Liver (tissue), 9 donors: ENCODE data around the gene HMGA1. TPM values are rescaled to one million over a fixed set of nuclear protein-coding genes. Genes with fewer than 3 reads are reported as not detected.

Experiments
- DNase-seq: peaks from one replicate; pipeline ENCODE4 v3.0.0-alpha.2; 2017; ENCODE audit warnings: low spot score
- H3K27ac ChIP-seq, 2 donors: one replicate each; pipeline ENCODE4 v1.7.0; 2013; ENCODE audit warnings: inconsistent platforms in 2 of 2, low read length in 2 of 2, control low read depth in 1 of 2, low read depth in 1 of 2, mild to moderate bottlenecking in 1 of 2
- H3K27me3 ChIP-seq, 4 donors: one replicate each; pipeline versions ENCODE4 v1.6.1 to v1.7.0; 2013; ENCODE audit warnings: low read length in 3 of 4, inconsistent platforms in 1 of 4, mild to moderate bottlenecking in 1 of 4, moderate library complexity in 1 of 4; ENCODE audit not compliant: control insufficient read depth in 4 of 4, insufficient read depth in 4 of 4
- H3K36me3 ChIP-seq, 4 donors: one replicate each; pipeline versions ENCODE4 v1.6.1 to v1.7.0; 2013; ENCODE audit warnings: low read length in 3 of 4, mild to moderate bottlenecking in 3 of 4, low read depth in 1 of 4, moderate library complexity in 1 of 4; ENCODE audit not compliant: control insufficient read depth in 4 of 4, insufficient read depth in 3 of 4
- H3K4me1 ChIP-seq, 4 donors: one replicate each; pipeline versions ENCODE4 v1.6.1 to v1.7.0; 2013; ENCODE audit warnings: low read length in 3 of 4, mild to moderate bottlenecking in 3 of 4, moderate library complexity in 1 of 4; ENCODE audit not compliant: control insufficient read depth in 4 of 4, insufficient read depth in 4 of 4
- H3K4me3 ChIP-seq, 3 donors: one replicate each; pipeline versions ENCODE4 v1.6.1 to v1.7.0; 2013; ENCODE audit warnings: low read length in 3 of 3, control low read depth in 1 of 3, low read depth in 1 of 3, mild to moderate bottlenecking in 1 of 3
- H3K9ac ChIP-seq, 2 donors: one replicate each; pipeline ENCODE4 v1.7.0; 2013; ENCODE audit warnings: low read length in 2 of 2, mild to moderate bottlenecking in 2 of 2, moderate library complexity in 2 of 2, control low read depth in 1 of 2, low read depth in 1 of 2
- H3K9me3 ChIP-seq, 4 donors: one replicate each; pipeline versions ENCODE4 v1.6.1 to v1.7.0; 2013; ENCODE audit warnings: low read length in 3 of 4; ENCODE audit not compliant: control insufficient read depth in 4 of 4
- EGR1 ChIP-seq, 2 donors: IDR thresholded peaks; 2 replicates each; pipeline ENCODE4 v1.6.1; 2016 to 2018; ENCODE audit warnings: antibody characterized with exemption in 2 of 2, low read depth in 2 of 2
- HNF4G ChIP-seq: IDR thresholded peaks from 2 replicates; pipeline ENCODE4 v1.6.1; 2016; ENCODE audit warnings: antibody characterized with exemption
- JUND ChIP-seq, 2 donors: IDR thresholded peaks; 2 replicates each; pipeline ENCODE4 v1.6.1; 2016; ENCODE audit warnings: antibody characterized with exemption in 2 of 2
- NR2F2 ChIP-seq: IDR thresholded peaks from 2 replicates; pipeline ENCODE4 v1.6.1; 2016; ENCODE audit warnings: antibody characterized with exemption
- RXRA ChIP-seq, 2 donors: IDR thresholded peaks; 2 replicates each; pipeline ENCODE4 v1.6.1; 2017 to 2018; ENCODE audit warnings: antibody characterized with exemption in 2 of 2, mild to moderate bottlenecking in 1 of 2
- WGBS: extraction: QIAGEN DNeasy Blood & Tissue Kit; methylation state at CpG from one replicate; pipeline ENCODE4 v1.1.7; 2013; 5-methylcytosine and 5-hydroxymethylcytosine counted together
- polyA plus RNA-seq, 2 donors: library from polyadenylated mRNA; stranded (reverse) in 1 of 2; unstranded in 1 of 2; fragments of 200-250 nt in 1 of 2; fragments of >200 nt in 1 of 2; fragmentation: Nextera tagmentation in 1 of 2; extraction: Ambion mirVana in 1 of 2; gene quantifications; one replicate each; pipeline versions ENCODE4 v1.2.1 to v1.2.3, GENCODE V29; 2013 to 2015
- total RNA-seq, 2 donors: library from RNA; depleted of rRNA; stranded (reverse); fragments of >200 nt; gene quantifications; one replicate each; pipeline ENCODE4 v1.2.3, GENCODE V29; 2014
- TF ChIP-seq, protein P1 (sequence below): IDR thresholded peaks from 2 replicates; pipeline ENCODE4 v1.6.1; 2016; ENCODE audit warnings: antibody characterized with exemption
- TF ChIP-seq, protein P2 (sequence below): IDR thresholded peaks from 2 replicates; pipeline ENCODE4 v1.6.1; 2016; ENCODE audit warnings: antibody characterized with exemption
- TF ChIP-seq, protein P3 (sequence below): IDR thresholded peaks from 2 replicates; pipeline ENCODE4 v1.6.1; 2016; ENCODE audit warnings: antibody characterized with exemption, mild to moderate bottlenecking
- donor health status: healthy.
- donor health status: healthy.
- donor health status: healthy.
- donor health status: healthy.
- donor health status: healthy.

The HMGA1 gene
- total and polyA plus RNA-seq, 4 donors: 4.2 to 118 (median 8.5) TPM

- Histone ChIP-seq H3K4me1 (peaks cover 2 to 16% (median 9%) of the 10 kb centered on the region in 4 donors), H3K36me3 (no peaks in the 10 kb centered on the region), H3K27ac (peak overlapping the region; percentile 8 to 17), H3K4me3 (peak overlapping the region in 1 of 3 donors; percentile 1), H3K9ac (peak overlapping the region in 1 of 2 donors; percentile 21), H3K27me3 (no peaks in the 10 kb centered on the region), H3K9me3 (no peaks in the 10 kb centered on the region)
- TF ChIP-seq, protein P1, sequence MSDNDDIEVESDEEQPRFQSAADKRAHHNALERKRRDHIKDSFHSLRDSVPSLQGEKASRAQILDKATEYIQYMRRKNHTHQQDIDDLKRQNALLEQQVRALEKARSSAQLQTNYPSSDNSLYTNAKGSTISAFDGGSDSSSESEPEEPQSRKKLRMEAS: no peak
- no peak for TF ChIP-seq EGR1 (IDR thresholded peaks at IDR 0.05; ENCODE audit: low read depth in 2 of 2)
- TF ChIP-seq HNF4G: no peak
- TF ChIP-seq, protein P2, sequence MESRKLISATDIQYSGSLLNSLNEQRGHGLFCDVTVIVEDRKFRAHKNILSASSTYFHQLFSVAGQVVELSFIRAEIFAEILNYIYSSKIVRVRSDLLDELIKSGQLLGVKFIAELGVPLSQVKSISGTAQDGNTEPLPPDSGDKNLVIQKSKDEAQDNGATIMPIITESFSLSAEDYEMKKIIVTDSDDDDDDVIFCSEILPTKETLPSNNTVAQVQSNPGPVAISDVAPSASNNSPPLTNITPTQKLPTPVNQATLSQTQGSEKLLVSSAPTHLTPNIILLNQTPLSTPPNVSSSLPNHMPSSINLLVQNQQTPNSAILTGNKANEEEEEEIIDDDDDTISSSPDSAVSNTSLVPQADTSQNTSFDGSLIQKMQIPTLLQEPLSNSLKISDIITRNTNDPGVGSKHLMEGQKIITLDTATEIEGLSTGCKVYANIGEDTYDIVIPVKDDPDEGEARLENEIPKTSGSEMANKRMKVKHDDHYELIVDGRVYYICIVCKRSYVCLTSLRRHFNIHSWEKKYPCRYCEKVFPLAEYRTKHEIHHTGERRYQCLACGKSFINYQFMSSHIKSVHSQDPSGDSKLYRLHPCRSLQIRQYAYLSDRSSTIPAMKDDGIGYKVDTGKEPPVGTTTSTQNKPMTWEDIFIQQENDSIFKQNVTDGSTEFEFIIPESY: no peak
- WGBS: 38% methylated on average over 16 of the region's 16 CpGs
- no peak for DNase-seq
Observed at GRCh38 chr6:34223381-34223955, 13.2 kb upstream of the HMGA1 start.

DNA sequence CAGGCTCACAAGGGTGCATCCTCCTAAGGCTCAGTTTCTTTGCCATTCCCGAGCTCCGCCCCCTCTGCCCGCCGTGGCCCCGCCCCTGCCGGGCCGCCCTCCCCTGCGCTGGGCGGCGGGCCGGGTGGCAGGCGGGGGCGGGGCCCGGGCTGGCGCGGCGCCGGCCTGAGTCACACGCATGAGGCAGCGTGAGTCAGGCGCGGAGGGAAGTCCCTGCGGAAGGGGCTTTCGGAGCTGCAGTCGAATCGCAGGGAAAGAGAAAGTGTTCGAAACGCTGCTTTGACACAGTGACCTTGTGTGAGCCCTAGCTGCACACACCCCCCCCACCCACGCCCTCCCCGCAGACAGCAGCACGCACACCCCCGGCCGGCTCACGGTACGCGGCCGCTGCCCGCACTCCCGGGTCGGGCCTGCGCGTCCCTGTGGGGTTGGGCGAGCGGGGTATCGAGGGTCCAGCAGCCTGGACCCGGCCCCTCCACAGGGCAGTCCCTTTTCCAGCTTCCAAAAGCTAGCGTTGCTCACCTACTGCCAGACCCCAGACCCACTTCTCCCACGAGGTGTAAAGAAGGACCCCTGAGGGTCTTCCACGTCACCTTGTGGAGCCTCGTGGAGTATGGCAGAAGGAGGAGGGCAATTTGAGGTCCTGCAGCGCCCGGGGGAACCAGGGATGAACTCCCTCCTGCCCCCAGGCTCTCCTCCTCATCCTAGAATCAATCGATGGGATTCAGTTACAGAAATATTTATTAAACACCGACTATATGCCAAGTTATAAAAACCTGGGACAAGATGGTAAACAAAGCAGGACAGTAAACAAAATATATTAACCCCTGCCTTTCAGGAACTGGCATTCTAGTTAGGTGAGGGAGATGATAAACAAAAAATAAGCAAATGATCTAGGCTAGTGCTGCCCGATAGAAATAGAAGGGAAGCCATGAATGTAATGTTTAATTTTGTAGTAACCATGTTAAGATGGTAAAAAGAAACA is 12.4 kb upstream of the HMGA1 start:
- Histone ChIP-seq H3K27me3 (no peaks in the 10 kb centered on the region), H3K27ac (peak overlapping the region; percentile 96 to 100), H3K4me1 (peaks cover 2 to 16% (median 9%) of the 10 kb centered on the region in 4 donors), H3K9me3 (no peaks in the 10 kb centered on the region), H3K9ac (peak overlapping the region; percentile 73 to 93), H3K4me3 (peak overlapping the region; percentile 15 to 75 (median 71)), H3K36me3 (no peaks in the 10 kb centered on the region)
- DNase-seq: peak; percentile 95
- WGBS: 2% methylated on average over 55 of the region's 55 CpGs
- TF ChIP-seq, protein P3, sequence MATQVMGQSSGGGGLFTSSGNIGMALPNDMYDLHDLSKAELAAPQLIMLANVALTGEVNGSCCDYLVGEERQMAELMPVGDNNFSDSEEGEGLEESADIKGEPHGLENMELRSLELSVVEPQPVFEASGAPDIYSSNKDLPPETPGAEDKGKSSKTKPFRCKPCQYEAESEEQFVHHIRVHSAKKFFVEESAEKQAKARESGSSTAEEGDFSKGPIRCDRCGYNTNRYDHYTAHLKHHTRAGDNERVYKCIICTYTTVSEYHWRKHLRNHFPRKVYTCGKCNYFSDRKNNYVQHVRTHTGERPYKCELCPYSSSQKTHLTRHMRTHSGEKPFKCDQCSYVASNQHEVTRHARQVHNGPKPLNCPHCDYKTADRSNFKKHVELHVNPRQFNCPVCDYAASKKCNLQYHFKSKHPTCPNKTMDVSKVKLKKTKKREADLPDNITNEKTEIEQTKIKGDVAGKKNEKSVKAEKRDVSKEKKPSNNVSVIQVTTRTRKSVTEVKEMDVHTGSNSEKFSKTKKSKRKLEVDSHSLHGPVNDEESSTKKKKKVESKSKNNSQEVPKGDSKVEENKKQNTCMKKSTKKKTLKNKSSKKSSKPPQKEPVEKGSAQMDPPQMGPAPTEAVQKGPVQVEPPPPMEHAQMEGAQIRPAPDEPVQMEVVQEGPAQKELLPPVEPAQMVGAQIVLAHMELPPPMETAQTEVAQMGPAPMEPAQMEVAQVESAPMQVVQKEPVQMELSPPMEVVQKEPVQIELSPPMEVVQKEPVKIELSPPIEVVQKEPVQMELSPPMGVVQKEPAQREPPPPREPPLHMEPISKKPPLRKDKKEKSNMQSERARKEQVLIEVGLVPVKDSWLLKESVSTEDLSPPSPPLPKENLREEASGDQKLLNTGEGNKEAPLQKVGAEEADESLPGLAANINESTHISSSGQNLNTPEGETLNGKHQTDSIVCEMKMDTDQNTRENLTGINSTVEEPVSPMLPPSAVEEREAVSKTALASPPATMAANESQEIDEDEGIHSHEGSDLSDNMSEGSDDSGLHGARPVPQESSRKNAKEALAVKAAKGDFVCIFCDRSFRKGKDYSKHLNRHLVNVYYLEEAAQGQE: peak; percentile 36
- TF ChIP-seq JUND (IDR thresholded peaks at IDR 0.05) (peak in 1 of 2 donors; percentile 66), NR2F2 (no peak)

- 67% methylated on average over 5 of the region's 5 CpGs for WGBS
- H3K27me3 ChIP-seq: no peaks in the 10 kb centered on the region
- no peaks in the 10 kb centered on the region for H3K9me3 ChIP-seq
- no peak overlapping the region for H3K4me3 ChIP-seq
- H3K4me1 ChIP-seq: peaks cover 2 to 16% (median 9%) of the 10 kb centered on the region in 4 donors
- peak overlapping the region in 1 of 2 donors; percentile 19 for H3K27ac ChIP-seq
- DNase-seq: no peak
- no peak overlapping the region for H3K9ac ChIP-seq
- TF ChIP-seq JUND (IDR thresholded peaks at IDR 0.05) (no peak), RXRA (IDR thresholded peaks at IDR 0.05) (no peak)
- TF ChIP-seq, protein P2: no peak
- H3K36me3 ChIP-seq: no peaks in the 10 kb centered on the region
Observed at GRCh38 chr6:34225551-34225950, 11.1 kb upstream of the HMGA1 start.
